HG03280 (cell line): Measurements from ENCODE around the gene SDHAF4.
"Not testable (repeated sequence)": the region's sequence is repeated elsewhere in the genome, so short reads cannot be mapped to it uniquely, and the experiment has no call there.

ENCODE experiments used
- ATAC-seq: cut with Tn5 transposase; IDR thresholded peaks from one replicate; pipeline ENCODE4 v1.9.1; 2021; ENCODE audit warnings: mild to moderate bottlenecking, moderate library complexity; ENCODE audit not compliant: unreplicated experiment

Gene SDHAF4

GRCh38 chr6:70590400-70590799, 23.7 kb downstream of the SDHAF4 start:
- no peak for ATAC-seq

GRCh38 chr6:70592391-70593117, 25.8 kb downstream of the SDHAF4 start:
- ATAC-seq = no peak

GRCh38 chr6:70593118-70593486, 26.4 kb downstream of the SDHAF4 start:
- ATAC-seq = no peak

GRCh38 chr6:70599187-70599586, 32.5 kb downstream of the SDHAF4 start:
- ATAC-seq = no peak

- no peak for ATAC-seq
These were observed 34.3 kb downstream of the SDHAF4 start for GRCh38 chr6:70601014-70601413.

- ATAC-seq = no peak
These were observed 37.5 kb downstream of the SDHAF4 start for GRCh38 chr6:70604254-70604653.

- ATAC-seq = not testable (repeated sequence)
These were observed 40.6 kb downstream of the SDHAF4 start for GRCh38 chr6:70607371-70607770.

- not testable (repeated sequence) for ATAC-seq
These were observed 42.5 kb downstream of the SDHAF4 start for GRCh38 chr6:70609181-70609580.

- no peak for ATAC-seq
These were observed 50.1 kb downstream of the SDHAF4 start for GRCh38 chr6:70616728-70617260.

- ATAC-seq = no peak
These were observed 54.0 kb downstream of the SDHAF4 start for GRCh38 chr6:70620746-70621145.

- no peak for ATAC-seq
These were observed 55.7 kb downstream of the SDHAF4 start for GRCh38 chr6:70622461-70622860.

- no peak for ATAC-seq
These were observed 58.7 kb downstream of the SDHAF4 start for GRCh38 chr6:70625436-70625835.

- ATAC-seq = no peak
These were observed 60.9 kb downstream of the SDHAF4 start for GRCh38 chr6:70627500-70628254.

- ATAC-seq = no peak
These were observed 63.2 kb downstream of the SDHAF4 start for GRCh38 chr6:70629929-70630328.

GRCh38 chr6:70633870-70634269, 67.1 kb downstream of the SDHAF4 start:
- ATAC-seq = no peak

GRCh38 chr6:70636596-70636995, 69.9 kb downstream of the SDHAF4 start:
- no peak for ATAC-seq

GRCh38 chr6:70638468-70638867, 71.7 kb downstream of the SDHAF4 start:
- ATAC-seq = no peak
